Panc1 (cell line): ENCODE data around the gene UNC13A. TPM values are rescaled to one million over a fixed set of nuclear protein-coding genes. Genes with fewer than 3 reads are reported as not detected.

ENCODE experiments used
- ATAC-seq: fragments of 200-7000 bp; cut with Tn5 transposase; 2 replicates; pipeline ENCODE4 v1.9.1; 2020; ENCODE audit warnings: mild to moderate bottlenecking, moderate library complexity
- BruUV-seq: library from RNA; stranded (reverse); fragments of 400-500 nt; replicated peaks from 2 replicates; lab custom pipeline; 2021; lab: Mats Ljungman, UMichigan
- CTCF ChIA-PET: fragments of 300-600 bp; sonication (Branson Sonifier 250); formaldehyde crosslinking; loops from one replicate; lab custom pipeline; 2022; ENCODE audit warnings: antibody characterized with exemption; lab: Charles Lee
- POLR2A ChIA-PET: fragments of 300-600 bp; sonication (Branson Sonifier 250); formaldehyde crosslinking; loops from one replicate; lab custom pipeline; 2022; ENCODE audit warnings: antibody characterized with exemption; lab: Charles Lee
- DNase-seq: peaks from one replicate; pipeline ENCODE4 v3.0.0-alpha.2; 2010; ENCODE audit warnings: low read depth, low spot score
- H3K27ac ChIP-seq: 2 replicates; pipeline ENCODE4 v1.5.1; 2011; ENCODE audit warnings: mild to moderate bottlenecking, low read length, inconsistent platforms
- H3K27me3 ChIP-seq: fragments of 200-500 bp; sonication (Bioruptor generic); 2 replicates; pipeline ENCODE4 v1.6.0; 2014; ENCODE audit warnings: low read length, inconsistent platforms; ENCODE audit not compliant: control insufficient read depth, insufficient read depth
- H3K36me3 ChIP-seq: fragments of 200-500 bp; sonication (Bioruptor generic); 2 replicates; pipeline ENCODE4 v1.5.1; 2014; ENCODE audit warnings: inconsistent platforms, mild to moderate bottlenecking, low read length, moderate library complexity; ENCODE audit not compliant: control insufficient read depth, insufficient read depth
- H3K4me1 ChIP-seq: 2 replicates; pipeline ENCODE4 v1.5.1; 2011; ENCODE audit warnings: inconsistent platforms, mild to moderate bottlenecking, low read length, moderate library complexity; ENCODE audit not compliant: control insufficient read depth, insufficient read depth
- H3K4me3 ChIP-seq, 2 experiments: 2 replicates each; pipeline ENCODE4 v1.5.1; 2011 to 2012; ENCODE audit warnings: low read depth in 2 of 2, low read length in 2 of 2, mild to moderate bottlenecking in 2 of 2, inconsistent platforms in 1 of 2, moderate library complexity in 1 of 2
- H3K9me3 ChIP-seq: fragments of 200-500 bp; sonication (Bioruptor generic); 2 replicates; pipeline ENCODE4 v1.5.1; 2014; ENCODE audit warnings: low read depth, mild to moderate bottlenecking, inconsistent platforms, low read length, moderate library complexity; ENCODE audit not compliant: control insufficient read depth, insufficient read depth
- CTCF ChIP-seq: fragments of 450-650 bp; IDR thresholded peaks from 2 replicates; pipeline ENCODE4 v1.5.1; 2017; ENCODE audit warnings: mild to moderate bottlenecking
- POLR2AphosphoS5 ChIP-seq: IDR thresholded peaks from 2 replicates; pipeline ENCODE4 v1.6.1; 2012; ENCODE audit warnings: mild to moderate bottlenecking, low read depth, low read length, moderate library complexity
- SIN3A ChIP-seq: IDR thresholded peaks from 2 replicates; pipeline ENCODE4 v1.6.1; 2012; ENCODE audit warnings: low read depth, mild to moderate bottlenecking, low read length, moderate library complexity, borderline replicate concordance; ENCODE audit not compliant: insufficient read depth
- TCF7L2 ChIP-seq: IDR thresholded peaks from 2 replicates; pipeline ENCODE4 v1.6.1; 2011; ENCODE audit warnings: mild to moderate bottlenecking, low read depth, low read length, inconsistent platforms
- in situ Hi-C: cut with HindIII; loops from 2 replicates; pipeline ENCODE4 v1.10.0; 2016; ENCODE audit warnings: low sequenced_read_pairs, low pct_unique_long_range_greater_than_20kb
- intact Hi-C: fragments of 100-400 bp; cut with micrococcal nuclease; formaldehyde crosslinking; loops from one replicate; pipeline ENCODE4 v1.10.0; 2022; ENCODE audit not compliant: unreplicated experiment
- total RNA-seq: library from RNA; stranded (reverse); gene quantifications from one replicate; pipeline ENCODE4 v1.2.1, GENCODE V29; 2021; ENCODE audit not compliant: unreplicated experiment
- TF ChIP-seq, protein P1 (sequence below), 2 experiments: IDR thresholded peaks; 2 replicates each; pipeline ENCODE4 v1.6.1; 2011 to 2012; ENCODE audit warnings: low read depth in 2 of 2, control low read depth in 1 of 2, low read length in 1 of 2, mild to moderate bottlenecking in 1 of 2, moderate library complexity in 1 of 2; ENCODE audit not compliant: insufficient read depth in 1 of 2

The UNC13A gene
- total RNA-seq, 1 experiment from 2014 or later, result 0.46 TPM

GRCh38 chr19:17726964-17727773, 39.0 kb upstream of the UNC13A start:
- Histone ChIP-seq H3K4me3 (no peak overlapping the region), H3K9me3 (no peaks in the 10 kb centered on the region), H3K4me1 (no peaks in the 10 kb centered on the region), H3K27me3 (no peaks in the 10 kb centered on the region), H3K27ac (no peak overlapping the region), H3K36me3 (no peaks in the 10 kb centered on the region; the same call in 1 of the 2 replicates)
- intact Hi-C loops (no loop called here), in situ Hi-C loops (no loop called here)
- ChIA-PET POLR2A (no interaction called here), CTCF (no interaction called here)
- TF ChIP-seq CTCF (no peak), TCF7L2 (no peak), SIN3A (no peak), POLR2AphosphoS5 (no peak)
- TF ChIP-seq, protein P1, sequence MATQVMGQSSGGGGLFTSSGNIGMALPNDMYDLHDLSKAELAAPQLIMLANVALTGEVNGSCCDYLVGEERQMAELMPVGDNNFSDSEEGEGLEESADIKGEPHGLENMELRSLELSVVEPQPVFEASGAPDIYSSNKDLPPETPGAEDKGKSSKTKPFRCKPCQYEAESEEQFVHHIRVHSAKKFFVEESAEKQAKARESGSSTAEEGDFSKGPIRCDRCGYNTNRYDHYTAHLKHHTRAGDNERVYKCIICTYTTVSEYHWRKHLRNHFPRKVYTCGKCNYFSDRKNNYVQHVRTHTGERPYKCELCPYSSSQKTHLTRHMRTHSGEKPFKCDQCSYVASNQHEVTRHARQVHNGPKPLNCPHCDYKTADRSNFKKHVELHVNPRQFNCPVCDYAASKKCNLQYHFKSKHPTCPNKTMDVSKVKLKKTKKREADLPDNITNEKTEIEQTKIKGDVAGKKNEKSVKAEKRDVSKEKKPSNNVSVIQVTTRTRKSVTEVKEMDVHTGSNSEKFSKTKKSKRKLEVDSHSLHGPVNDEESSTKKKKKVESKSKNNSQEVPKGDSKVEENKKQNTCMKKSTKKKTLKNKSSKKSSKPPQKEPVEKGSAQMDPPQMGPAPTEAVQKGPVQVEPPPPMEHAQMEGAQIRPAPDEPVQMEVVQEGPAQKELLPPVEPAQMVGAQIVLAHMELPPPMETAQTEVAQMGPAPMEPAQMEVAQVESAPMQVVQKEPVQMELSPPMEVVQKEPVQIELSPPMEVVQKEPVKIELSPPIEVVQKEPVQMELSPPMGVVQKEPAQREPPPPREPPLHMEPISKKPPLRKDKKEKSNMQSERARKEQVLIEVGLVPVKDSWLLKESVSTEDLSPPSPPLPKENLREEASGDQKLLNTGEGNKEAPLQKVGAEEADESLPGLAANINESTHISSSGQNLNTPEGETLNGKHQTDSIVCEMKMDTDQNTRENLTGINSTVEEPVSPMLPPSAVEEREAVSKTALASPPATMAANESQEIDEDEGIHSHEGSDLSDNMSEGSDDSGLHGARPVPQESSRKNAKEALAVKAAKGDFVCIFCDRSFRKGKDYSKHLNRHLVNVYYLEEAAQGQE (IDR thresholded peaks at IDR 0.05; ENCODE audit: insufficient read depth in 1 of 2, low read depth in 2 of 2, low read length in 1 of 2), result no peak
- no peak for ATAC-seq
- BruUV-seq, result no TSS peak
- no peak for DNase-seq

DNA sequence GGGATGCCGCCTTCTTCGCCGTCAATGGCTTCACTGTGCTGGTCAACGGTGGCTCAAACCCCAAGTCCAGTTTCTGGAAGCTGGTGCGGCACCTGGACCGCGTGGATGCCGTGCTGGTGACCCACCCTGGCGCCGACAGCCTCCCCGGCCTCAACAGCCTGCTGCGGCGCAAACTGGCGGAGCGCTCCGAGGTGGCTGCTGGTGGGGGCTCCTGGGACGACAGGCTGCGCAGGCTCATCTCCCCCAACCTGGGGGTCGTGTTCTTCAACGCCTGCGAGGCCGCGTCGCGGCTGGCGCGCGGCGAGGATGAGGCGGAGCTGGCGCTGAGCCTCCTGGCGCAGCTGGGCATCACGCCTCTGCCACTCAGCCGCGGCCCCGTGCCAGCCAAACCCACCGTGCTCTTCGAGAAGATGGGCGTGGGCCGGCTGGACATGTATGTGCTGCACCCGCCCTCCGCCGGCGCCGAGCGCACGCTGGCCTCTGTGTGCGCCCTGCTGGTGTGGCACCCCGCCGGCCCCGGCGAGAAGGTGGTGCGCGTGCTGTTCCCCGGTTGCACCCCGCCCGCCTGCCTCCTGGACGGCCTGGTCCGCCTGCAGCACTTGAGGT, 38.1 kb upstream of the UNC13A start:
- CTCF ChIA-PET, result interaction anchor here (0.6 kb wide), 1 partner anchor 27 kb away, joined by 10 read pairs; no protein-coding TSS in a partner anchor

More for the DNA sequence above, 38.1 kb upstream of the UNC13A start:
- Histone ChIP-seq H3K36me3 (no peaks in the 10 kb centered on the region; the same call in 1 of the 2 replicates), H3K4me1 (no peaks in the 10 kb centered on the region; the same call in none of the 2 replicates), H3K27ac (no peak overlapping the region), H3K4me3 (no peak overlapping the region), H3K27me3 (no peaks in the 10 kb centered on the region), H3K9me3 (no peaks in the 10 kb centered on the region)
- ATAC-seq (no peak), DNase-seq (no peak)
- in situ Hi-C loops (no loop called here), intact Hi-C loops (no loop called here)
- no peak for TF ChIP-seq SIN3A
- TF ChIP-seq CTCF, result no peak
- TF ChIP-seq, protein P1 (IDR thresholded peaks at IDR 0.05; ENCODE audit: insufficient read depth in 1 of 2, low read depth in 2 of 2, low read length in 1 of 2), result no peak
- no peak for TF ChIP-seq TCF7L2
- TF ChIP-seq POLR2AphosphoS5, result no peak
- POLR2A ChIA-PET, result no interaction called here
- no TSS peak for BruUV-seq
